Fibroblast of gingiva (primary cell): ENCODE measurements around the gene C2orf76.
"Not testable (repeated sequence)": the region's sequence is repeated elsewhere in the genome, so short reads cannot be mapped to it uniquely, and the experiment has no call there.

Experiments used
- DNase-seq: peaks from one replicate; pipeline ENCODE4 v3.0.0-alpha.2; 2011; ENCODE audit warnings: low read depth

The C2orf76 gene

GRCh38 chr2:119377294-119377992 lies 10.8 kb upstream of the C2orf76 start:
- no peak for DNase-seq

DNA sequence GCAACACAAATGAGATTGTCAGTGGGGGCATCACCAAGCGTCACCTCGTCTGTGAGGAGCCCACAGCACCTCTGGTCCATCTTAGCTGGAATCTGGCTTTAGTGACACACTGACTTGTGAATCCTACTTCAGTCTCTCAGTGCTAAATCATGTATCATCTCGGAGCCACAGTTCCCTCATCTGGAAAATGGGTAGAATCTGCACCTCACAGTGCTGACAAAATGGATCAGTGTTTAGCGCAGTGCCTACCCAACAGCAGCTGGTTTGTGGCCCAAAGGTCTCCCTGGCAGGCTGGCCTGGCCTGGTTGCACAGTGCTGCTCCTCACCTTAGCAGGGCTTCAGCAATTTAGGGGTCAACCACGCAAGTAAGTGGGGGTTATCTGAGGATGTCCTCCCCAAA lies 10.2 kb upstream of the C2orf76 start:
- DNase-seq, result no peak

- not testable (repeated sequence) for DNase-seq
Observed at GRCh38 chr2:119376406-119376805, 9.8 kb upstream of the C2orf76 start.

DNA sequence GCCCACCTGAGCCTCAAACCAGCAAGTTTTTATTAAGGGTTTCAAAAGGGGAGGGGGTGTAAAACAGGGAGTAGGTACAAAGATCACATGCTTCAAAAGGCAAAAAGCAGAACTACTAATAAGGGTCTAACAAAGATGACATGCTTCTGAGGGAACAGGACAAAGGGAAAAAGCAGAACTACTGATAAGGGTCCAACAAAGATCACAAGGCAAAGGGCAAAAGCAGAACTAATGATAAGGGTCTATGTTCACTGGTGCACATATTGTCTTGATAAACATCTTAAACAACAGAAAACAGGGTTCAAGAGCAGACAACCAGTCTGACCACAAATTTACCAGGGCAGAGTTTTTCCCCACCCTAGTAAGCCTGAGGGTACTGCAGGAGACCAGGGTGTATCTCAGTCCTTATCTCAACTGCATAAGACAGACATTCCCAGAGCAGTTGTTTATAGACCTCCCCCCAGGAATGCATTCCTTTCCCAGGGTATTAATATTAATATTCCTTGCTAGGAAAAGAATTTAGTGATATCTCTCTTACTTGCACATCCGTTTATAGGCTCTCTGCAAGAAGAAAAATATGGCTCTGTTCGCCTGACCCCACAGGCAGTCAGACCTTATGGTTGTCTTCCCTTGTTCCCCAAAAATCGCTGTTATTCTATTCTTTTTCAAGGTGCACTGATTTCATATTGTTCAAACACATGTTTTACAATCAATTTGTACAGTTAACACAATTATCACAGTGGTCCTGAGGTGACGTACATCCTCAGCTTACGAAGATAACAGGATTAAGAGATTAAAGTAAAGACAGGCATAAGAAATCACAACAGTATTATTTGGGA lies 7.5 kb upstream of the C2orf76 start:
- DNase-seq, result not testable (repeated sequence)

- no peak for DNase-seq
Observed at GRCh38 chr2:119372778-119373568, 6.3 kb upstream of the C2orf76 start.

DNA sequence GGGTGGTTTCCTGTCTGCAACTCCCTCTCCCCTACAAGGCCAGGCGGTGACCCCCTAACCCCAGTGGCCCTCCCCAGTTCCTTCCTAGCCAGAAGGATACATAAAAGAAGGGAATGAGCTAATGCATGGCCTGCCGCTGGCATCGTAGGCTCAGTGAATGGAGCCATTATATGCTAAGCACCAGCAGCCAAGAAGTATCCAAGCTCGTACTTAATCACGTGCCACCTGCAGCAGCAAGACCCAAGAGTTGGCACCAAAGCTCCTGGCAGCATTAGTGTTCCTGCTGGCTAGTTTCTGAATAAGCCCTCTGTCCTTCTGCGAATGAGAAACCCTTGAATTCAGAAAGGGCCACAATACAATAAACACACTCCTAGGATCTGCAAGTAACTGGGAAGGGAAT lies 4.5 kb upstream of the C2orf76 start:
- DNase-seq, result no peak

DNA sequence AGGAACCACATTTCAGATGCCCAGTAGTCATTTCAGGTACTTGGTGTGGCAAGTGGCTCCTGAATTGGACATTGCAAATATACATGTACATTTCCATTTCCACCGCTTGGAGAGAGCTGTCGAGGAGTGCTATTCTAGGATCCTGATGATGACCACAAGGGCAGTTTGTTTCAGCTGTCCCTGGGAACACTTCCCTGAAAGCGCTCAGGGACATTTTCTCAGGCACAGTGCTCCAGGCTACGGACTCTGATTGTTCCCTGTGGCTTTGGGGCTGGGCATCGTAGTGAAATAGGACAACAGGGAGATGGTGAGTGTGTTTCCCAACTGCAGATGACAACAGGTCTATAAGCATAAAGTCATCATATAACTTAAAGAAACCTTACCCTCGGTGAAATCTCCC lies 3.2 kb upstream of the C2orf76 start:
- DNase-seq, result no peak

- DNase-seq, result peak; percentile 22
Observed at GRCh38 chr2:119367472-119368099, 952 bp upstream of the C2orf76 start.

GRCh38 chr2:119366161-119366648 lies 429 bp downstream of the C2orf76 start:
- peak; percentile 67 for DNase-seq

DNA sequence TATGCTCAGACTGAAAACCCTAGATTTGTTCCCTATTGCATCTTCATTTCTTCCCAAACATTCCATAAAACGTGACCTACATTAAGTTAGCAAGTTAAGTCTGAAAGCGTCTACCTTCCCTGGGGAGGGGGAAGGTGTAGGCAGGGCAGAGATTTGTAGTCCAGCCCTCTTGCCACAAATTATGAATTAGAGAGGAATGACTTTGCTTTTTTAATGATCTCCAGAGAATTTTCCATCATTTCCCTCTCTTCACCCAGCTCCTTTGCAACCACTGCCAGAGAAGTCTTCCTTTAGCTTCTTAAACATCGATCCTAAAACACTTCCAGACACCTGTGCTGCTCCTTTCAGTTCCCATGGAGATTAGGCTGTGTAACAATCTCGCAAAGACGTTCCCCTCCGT lies 1.2 kb downstream of the C2orf76 start:
- DNase-seq, result no peak

DNA sequence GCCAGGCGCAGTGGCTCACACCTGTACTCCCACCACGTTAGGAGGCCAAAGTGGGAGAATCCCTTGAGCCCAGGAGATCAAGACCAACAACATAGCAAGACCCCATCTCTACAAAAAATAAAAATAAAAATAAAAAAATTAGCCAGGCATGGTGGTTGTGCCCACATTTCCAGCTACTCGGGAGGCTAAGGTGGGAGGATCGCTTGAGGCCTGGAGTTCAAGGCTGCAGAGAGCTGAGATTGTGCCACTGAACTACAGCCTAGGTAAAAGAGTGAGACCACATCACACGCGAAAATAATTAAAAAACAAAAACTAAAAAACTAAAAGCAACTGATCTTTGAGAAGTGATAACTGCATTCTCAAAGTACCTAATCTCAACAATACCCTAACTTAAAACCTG lies 1.8 kb downstream of the C2orf76 start:
- DNase-seq, result no peak

GRCh38 chr2:119360423-119360966 lies 6.1 kb downstream of the C2orf76 start:
- no peak for DNase-seq

- no peak for DNase-seq
Observed at GRCh38 chr2:119359774-119360173, 6.9 kb downstream of the C2orf76 start.

- DNase-seq, result no peak
Observed at GRCh38 chr2:119354860-119355259, 11.8 kb downstream of the C2orf76 start.

DNA sequence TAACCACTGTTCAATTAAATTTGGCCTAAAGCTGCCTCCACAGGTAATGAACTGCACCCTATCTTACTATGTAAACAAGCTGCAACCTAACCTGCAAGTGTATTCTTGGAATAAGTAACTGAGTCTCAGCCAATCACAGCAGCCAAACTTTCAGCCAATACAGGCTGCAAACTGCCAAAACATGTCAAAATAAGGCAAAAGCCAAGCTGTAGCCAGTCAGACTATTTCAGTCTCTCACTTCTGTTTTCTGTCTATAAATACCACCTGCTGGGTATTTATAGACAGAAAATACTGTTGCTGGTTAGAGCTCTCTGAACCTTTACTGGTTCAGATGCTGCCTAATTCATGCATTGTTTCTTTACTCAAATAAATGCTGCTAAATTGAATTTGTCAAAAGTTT lies 14.3 kb downstream of the C2orf76 start:
- DNase-seq, result no peak

DNA sequence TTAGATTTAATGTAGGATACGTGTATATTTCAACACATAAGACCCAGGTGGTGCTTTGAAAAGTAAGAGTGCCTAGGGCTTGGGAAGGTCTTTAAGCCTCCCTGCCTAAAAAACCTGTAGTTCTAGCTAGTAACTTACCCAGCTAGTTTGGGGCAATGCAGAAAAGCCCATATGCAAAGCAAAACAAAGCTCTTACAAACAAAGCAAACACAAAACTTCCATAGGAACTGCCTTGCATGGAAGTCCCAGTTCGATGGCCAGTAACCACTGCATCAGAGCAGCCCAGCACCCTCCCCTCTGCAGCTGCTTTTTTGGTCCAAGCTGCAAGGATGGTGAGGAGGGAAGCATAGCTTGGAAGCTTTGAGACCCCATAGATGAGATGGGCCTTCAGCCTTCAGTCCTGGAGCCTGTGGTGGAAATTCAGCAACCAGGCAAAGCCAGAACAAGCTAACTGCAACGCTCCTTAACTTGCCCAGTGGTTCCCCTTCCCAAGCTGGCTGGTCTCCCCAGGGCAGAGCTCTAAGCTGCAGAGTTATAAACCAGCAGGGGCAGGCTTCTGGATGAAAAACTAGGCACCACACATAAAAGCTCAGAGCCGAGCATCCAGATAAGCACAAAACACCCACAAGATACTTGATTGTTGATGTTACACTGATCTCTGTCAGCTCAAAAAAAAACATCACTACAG lies 16.2 kb downstream of the C2orf76 start:
- DNase-seq, result no peak

DNA sequence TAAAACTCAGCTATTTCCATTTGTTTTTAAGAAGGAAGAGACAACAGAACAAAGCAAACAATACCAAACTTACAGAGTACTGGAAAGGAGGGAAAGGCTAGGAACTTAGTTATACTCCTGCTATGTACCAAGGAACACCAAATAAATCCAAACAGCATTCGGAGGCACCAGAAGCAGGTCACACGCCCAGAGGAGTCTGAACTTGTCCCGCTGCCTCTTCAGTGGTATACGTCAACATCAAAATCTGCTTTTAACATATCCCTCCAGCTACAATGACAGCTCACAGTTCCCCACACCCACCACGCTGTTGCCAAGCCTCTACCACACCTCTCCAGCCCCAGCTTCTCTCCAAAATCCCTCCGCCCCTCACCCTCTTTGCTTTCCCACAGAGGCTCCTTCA lies 17.3 kb downstream of the C2orf76 start:
- no peak for DNase-seq

GRCh38 chr2:119341684-119342083 lies 24.9 kb downstream of the C2orf76 start:
- DNase-seq, result no peak

DNA sequence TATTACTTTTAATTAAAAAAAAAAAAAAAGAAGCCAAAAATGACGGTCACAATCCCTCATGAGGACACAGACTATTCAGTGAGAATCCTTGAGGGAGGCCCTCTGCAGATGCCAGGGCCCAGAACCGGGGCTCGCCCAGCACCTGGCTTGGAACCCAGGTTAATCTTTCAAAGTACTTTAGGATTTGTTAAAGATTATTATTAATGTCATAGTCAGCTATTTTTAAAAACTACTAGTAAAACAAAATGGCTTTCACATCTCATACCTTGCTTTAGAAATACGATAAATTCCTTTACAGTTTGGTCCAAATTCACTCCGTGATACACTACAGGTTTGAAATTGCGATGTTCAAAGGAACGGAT lies 27.1 kb downstream of the C2orf76 start:
- DNase-seq, result no peak

DNA sequence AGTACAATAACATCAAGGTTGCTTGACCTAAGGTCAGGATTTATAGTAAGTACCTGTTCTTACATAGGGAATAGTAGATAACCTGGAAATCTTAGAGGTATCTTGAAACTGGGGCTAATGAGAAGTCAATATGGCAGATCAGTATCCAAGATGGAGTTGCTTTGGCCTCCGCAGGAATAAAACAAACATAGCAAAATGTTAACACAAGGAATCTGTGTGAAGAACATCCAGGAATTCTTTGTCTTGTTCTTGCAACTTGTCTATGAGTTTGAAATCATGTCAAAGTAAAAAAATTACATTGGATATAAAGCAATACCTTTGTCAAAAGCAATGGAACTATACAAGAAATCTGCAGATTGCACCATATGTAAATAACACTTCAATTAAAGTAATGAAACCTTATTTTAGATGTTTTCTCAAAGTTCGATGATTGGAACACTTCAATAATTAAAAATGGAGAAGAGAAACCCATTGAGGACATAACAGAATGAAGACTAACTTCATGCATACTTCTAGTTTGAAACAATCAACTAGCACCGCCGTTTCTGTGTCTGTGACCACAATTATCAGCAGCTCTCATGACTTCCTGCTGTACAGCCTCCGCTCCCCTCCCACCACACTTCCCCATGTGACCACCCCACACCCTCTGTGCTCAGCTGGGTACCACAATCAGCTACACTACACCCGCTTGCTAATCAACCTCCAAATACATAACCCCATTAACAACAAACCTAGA lies 27.6 kb downstream of the C2orf76 start:
- no peak for DNase-seq

- DNase-seq, result no peak
Observed at GRCh38 chr2:119338272-119338671, 28.4 kb downstream of the C2orf76 start.
